ENCODE results near the gene NXPH3. TPM values are rescaled to one million over a fixed set of nuclear protein-coding genes. Genes with fewer than 3 reads are reported as not detected.
"Not testable (repeated sequence)": the region's sequence is repeated elsewhere in the genome, so short reads cannot be mapped to it uniquely, and the experiment has no call there.

Gene NXPH3
- 93.4 and 111 TPM in 2 replicates for total RNA-seq (2014; rRNA removed; shearing (Covaris generic))

DNA sequence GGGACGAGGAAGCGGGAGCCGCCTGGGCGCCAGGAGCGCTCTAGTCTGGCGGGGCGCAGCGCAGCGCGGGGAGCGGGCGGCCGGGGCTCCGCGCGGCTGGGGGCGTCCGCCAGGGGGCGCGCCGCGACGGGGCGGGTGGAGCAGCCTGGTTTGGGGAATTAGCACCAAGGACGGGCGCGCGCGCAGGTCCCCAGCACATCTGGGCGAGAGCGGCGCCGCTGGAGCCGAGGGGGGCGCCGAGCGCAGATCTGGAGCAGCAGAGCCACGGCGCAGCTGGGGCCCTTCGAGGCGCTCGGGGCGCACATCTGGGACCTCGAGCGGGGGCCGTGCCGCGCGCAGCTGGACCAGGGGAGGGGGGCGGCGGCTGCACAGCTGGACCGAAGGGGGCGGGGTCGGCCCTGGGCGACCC lies at the start of gene NXPH3:
TSS of gene NXPH3 (plus strand) at position 193 of the 409 bp plus-strand sequence. CDS start 349 bp downstream, outside the sequence.
- DNase-seq (ENCODE audit: low spot score) = no peak
- in situ Hi-C loops (cut with HindIII; ENCODE audit: low sequenced_read_pairs) = no loop called here

DNA sequence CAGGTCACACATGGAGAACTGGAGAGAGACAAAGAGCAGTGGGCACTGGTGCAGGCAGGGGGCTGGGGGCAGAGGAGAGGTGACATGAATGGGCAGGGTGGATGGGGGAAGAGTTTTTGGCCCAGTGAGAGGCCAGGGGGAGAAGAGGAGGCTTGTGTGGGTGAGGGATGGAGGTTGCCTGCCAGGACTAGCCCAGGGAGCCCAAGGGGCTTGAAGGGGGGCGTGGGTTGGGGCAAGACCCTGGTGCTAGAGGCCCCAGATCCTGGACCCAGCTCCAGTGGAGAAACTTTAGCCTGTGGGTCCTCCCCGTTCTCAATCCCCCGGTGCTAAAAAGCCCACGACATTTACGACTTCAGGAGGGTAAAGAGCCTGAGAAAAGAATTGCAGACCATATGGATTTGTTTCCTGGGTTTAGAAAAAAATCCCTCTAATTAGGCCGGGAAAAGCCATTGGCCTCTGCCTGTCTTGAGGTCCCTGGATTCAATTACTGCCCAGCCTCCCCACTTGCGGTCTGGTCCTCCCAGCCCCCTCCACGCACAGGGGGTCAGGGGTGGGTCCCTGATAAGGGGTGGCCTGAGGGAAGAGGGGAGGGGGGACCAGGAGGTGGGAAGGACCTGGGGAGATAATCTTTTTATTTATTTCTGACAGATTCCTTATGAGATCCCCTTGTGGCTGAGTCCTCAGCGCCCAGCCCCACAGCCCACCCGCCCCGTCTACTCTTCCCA lies 47.6 kb upstream of the NXPH3 start:
- DNase-seq (ENCODE audit: low spot score) = no peak
- in situ Hi-C loops (cut with HindIII; ENCODE audit: low sequenced_read_pairs) = loop anchor here (5.0 kb wide), 1 partner anchor 91 kb away; no protein-coding TSS in a partner anchor

DNA sequence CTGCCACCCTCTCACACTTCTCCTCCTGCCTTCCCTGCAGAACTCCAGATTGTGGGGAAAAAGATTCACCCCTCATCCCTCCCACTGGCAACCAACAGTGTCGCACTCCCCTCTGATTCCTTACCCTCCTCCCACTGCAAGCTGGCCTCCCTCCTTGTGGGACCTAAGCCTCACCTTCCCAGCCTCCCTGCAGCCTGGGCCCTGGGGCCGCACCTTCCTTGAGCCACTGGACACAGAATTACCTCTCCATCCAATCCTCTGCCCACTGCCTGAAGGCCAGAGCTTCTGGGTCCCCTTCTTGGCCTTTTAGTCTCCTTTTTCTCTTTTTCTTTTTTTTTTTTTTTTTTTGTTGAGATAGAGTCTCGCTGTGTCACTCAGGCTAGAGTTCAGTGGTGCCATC lies 46.7 kb upstream of the NXPH3 start:
- in situ Hi-C loops (cut with HindIII; ENCODE audit: low sequenced_read_pairs) = loop anchor here (5.0 kb wide), 1 partner anchor 92 kb away; no protein-coding TSS in a partner anchor
- DNase-seq (ENCODE audit: low spot score) = no peak

DNA sequence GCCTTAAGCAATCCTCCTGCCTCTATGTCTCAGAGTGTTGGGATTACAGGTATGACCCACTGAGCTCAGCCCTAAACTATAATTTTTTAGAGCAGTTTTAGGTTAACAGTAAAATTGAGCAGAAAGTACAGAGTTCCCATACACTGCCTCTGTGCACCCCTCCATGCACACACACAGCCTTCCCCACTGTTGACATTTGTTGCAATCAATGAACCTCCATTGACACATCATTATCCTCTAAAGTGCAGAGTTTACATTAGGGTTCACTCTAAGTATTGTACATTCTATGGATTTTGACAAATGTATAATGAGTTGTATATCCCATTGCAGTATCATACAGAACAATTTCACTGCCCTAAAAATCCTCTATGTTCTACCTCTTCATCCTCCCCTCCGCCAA lies 45.6 kb upstream of the NXPH3 start:
- in situ Hi-C loops (cut with HindIII; ENCODE audit: low sequenced_read_pairs) = no loop called here

DNA sequence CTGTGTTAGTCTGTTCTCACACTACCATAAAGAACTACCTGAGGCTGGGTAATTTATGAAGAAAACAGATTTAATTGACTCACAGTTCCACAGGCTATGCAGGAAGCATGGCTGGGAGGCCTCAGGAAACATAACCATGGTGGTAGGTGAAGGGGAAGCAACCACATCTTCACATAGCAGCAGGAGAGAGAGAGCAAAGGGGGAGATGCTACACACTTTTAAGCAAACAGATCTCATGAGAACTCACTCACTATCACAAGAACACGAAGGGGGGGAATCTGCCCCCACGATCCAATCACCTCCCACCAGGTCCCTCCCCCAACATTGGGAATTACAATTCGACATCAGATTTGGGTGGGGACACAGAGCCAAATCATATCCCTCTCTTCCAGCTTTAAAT lies 31.8 kb upstream of the NXPH3 start:
- no peak for DNase-seq (ENCODE audit: low spot score)
- in situ Hi-C loops (cut with HindIII; ENCODE audit: low sequenced_read_pairs) = no loop called here

More for the DNA sequence above, 45.6 kb upstream of the NXPH3 start:
- no peak for DNase-seq (ENCODE audit: low spot score)

DNA sequence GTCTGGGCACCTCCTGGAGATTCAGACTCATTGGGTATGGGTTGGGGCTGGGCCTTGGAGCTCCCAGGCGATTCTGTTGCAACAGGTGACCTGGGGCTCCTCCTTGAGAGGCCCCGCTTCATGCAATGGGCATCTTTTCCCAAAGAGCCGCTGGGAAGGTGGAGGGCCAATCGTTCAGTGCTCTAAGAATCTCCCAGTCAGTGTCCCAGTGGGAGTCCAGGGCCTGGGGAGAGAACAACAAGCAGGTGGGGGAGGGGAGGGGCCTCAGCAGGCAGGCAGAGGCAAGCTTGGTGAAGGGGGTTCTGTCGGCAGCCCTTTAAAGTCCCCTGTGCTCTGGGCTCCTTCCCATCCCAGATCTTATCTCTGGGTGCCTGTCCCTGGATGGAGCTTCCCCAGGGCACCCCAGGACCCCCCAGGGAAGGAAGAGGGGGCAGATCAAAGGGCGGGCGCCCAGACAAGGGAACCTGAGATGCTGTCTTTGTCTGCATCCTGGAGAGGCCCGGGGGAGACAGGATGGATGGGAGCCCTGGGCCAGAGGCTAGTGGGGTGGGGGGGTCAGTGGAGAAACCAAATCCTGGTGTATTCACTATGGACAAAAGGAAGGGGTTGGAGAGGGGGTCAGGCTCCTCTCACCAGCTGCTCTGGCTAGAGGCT lies 30.5 kb upstream of the NXPH3 start:
- in situ Hi-C loops (cut with HindIII; ENCODE audit: low sequenced_read_pairs) = no loop called here
- no peak for DNase-seq (ENCODE audit: low spot score)

DNA sequence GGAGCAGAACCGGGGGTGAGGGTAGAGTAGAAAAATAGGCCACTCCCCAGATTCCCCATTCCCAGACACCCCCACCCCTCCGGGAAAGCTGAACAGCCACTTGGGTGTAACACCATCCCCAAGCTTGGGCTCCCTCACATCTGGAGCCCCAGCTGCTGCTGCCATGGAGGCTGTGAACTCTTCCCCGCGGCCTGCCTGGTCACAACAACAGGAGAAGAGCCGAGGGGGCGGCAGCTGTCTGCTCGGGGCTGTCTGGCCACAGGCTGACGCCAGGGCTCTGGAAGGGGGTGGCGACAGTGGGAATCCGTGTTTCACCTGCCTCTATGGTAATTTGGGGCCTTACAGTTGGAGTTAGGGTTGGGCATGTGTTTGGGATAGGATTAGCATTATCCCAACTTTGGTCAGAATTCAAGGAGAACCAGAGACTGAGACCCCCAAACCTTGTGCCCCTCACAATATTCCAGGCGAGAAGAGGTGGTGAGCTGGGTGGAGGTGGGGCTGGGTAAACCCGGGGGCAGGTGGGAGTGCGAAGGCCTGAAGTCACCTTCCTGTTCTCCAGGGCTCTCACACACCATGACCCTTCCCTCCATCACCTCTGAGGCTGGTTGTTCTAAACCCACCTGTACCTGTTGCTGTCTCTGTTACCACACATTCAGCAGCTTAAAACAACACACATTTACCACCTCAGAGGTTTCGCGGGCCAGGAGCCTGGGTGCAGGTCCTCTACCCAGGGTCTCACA lies 29.7 kb upstream of the NXPH3 start:
- in situ Hi-C loops (cut with HindIII; ENCODE audit: low sequenced_read_pairs) = no loop called here
- no peak for DNase-seq (ENCODE audit: low spot score)

DNA sequence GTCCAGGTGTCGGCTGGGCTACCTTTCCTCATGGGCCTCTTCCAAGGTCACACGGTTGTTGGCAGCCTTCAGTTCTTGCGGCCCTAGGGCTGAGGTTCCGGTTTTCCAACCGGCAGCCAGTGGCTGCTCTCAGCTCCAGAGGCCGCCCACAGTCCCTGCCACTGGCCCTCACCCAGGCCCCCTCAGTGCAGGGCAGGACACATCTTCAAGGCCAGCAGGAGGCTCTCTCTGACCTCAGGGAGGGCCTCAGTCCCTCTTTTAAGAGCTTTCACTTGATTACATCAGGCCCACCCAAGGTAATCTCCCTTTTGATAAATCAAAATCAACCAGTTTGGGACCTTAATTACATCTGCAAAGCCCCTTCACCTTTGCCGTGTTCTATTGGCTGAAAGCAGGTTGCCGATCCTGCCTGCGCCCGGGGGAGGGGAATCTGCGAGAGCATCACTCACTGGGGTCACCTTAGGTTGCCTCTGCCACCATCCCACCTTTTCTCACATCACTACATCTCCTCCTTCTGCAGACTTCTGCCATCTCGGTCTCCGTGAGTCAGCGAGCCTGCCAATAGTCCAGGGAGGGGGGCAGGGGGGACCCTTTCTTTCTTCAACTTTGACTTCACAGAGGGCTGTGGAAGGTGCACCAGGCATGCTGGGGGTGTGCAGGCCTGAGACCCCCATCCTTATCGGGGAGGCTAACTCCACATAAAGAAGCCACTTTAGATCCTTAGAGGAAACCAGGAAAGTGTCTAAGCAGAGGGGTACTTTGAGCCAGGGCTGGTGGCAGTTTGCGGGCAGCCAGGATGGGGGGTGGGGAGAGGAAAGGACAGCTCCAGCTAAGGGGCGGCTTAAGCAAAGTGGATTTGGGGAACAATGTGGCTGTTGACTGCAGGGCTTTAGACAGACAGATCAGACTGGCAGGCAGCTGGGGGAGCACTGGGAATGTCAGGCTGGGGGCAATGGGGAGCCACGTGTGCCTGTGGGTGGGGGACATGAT lies 28.8 kb upstream of the NXPH3 start:
- in situ Hi-C loops (cut with HindIII; ENCODE audit: low sequenced_read_pairs) = no loop called here
- no peak for DNase-seq (ENCODE audit: low spot score)

DNA sequence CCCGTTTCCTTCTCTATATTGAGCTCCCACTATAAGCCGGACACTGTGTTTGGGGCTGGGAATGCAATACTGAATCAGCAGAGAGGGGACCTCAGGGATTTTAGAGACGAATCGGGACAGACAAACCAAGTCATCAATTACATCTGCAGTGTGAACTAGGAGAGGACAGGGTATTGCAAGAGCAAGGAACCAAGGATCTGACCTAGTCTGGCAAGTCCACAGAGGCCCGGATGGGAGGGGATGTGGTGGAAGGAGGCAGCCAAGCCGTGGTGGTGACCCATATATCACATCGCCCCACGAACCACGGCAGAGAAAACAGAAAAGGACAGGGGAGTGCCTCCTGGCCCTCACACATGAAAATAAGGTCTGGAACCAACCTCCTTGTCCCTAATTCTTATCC lies 28.1 kb upstream of the NXPH3 start:
- no peak for DNase-seq (ENCODE audit: low spot score)
- in situ Hi-C loops (cut with HindIII; ENCODE audit: low sequenced_read_pairs) = no loop called here

DNA sequence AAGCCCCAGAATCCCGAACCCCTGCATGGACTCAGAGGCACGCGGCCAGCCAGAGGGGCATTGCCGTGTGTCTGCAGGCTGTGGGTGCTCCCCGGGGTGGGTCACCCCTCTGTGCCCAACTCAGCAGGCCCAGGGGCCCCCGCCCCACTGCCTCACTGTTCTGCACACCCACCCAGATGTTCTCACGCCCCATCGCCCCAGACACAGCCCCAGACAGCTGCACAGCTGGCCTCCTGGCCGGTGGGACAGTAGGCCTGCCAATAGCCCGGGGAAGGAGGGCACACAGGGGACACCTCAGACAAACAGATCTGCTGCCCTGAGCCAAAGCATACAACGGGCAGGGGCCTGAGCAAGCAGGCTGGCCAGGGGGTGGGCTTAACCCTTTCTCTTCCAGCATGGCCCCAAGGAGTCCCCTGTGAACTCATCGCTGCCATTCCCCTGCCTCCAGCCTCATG lies 27.6 kb upstream of the NXPH3 start:
- no peak for DNase-seq (ENCODE audit: low spot score)
- in situ Hi-C loops (cut with HindIII; ENCODE audit: low sequenced_read_pairs) = no loop called here

DNA sequence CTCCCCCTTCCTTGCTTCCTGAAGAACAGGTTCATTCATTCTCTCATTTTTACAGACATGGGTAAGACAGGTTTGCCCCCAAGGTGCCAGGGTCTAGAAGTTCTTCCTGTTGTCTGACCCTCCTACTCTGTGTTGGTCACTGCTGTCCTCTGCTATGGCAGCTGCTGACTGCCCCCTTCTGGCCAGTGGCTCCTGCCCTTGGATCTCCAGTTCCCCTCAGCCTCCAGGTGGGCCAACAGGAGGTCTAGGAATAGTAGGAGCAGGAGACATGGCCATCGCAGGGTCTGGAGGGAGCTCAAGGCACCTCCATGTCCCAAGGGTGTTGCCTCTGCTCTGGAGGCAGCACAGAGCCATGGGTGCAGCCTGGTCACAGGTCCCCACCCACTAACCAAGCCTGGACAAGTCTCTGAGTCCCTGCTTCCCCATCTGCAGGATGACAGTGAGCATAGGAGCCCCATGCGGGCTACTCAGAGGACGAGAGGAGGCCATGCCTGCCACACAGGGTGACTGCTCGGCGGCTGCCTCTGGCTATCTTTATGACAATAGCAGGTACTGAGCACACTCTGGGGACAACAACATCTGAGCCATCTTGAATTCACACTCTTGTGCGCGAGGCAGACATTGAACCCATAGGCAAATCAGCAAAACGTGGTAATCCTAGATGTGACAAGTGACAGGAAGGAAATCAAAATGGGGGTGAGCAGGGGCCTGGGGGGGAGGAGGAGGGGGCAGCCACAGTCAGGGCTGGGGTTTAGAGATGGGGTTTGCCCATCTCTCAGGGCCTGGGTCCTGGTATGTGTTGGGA lies 27.0 kb upstream of the NXPH3 start:
- in situ Hi-C loops (cut with HindIII; ENCODE audit: low sequenced_read_pairs) = no loop called here
- peak; percentile 25 for DNase-seq (ENCODE audit: low spot score)

DNA sequence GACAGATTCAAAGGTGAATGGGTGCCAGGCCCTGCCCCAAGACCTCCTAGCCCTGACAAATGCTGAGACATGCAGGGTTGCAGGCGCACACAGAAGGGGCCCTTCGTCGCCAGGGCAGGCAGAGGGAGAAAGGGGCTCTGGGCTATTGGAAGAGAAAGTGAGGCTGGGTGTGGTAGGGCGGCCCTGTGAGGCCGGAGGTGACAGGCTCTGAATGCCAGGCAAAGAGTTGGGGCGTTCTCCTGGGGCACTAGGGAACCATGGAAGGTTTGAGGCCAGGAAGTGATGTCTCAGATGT lies 26.4 kb upstream of the NXPH3 start:
- in situ Hi-C loops (cut with HindIII; ENCODE audit: low sequenced_read_pairs) = no loop called here
- DNase-seq (ENCODE audit: low spot score) = no peak

DNA sequence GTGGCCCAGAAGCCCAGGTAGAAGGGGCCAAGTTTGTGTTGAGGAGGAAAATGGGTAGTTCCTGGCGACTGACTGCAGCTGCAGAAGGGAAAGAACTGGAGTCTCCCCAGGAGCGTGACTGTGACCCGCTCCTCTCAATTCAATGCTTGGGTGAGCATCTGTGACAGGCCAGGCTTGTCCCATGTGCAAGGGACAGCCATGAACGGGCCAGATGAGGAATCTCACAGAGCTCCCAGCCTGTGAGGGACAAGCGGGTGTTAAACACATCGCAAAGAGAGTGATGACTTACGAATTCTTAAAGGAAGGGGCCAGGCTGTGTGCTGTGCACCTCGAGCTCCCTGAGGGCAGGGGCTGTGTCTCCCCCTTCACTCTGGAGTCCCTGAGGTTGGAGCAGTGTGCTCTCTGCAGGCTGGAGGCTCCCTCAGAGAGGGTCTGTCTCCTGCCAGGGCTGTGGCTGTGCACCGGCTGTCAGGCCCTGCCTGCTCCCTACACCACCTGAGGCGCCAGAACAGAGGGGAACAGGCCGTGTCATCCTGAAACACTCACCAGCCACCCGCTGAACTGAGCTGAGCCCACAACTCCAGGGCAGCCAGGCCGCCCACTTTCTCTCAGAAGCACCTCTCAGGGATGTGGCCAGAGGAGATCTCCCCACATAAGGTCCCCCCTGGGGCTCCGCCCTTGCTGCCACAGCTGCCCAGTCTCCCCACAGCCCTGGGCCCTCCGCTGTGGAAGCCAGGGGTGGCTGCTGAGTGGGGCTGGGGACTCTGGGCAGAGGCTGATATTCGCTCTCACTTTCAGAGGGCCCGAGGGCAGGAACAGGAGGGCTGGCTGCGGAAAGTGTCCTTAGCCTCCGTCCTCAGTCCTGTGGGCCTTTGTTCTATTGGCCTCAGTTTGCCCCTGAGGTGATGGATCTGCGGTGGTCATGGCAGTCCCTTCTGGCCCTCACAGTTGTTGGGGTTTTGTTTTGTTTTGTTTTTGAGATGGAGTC lies 25.7 kb upstream of the NXPH3 start:
- DNase-seq (ENCODE audit: low spot score) = no peak
- in situ Hi-C loops (cut with HindIII; ENCODE audit: low sequenced_read_pairs) = no loop called here

DNA sequence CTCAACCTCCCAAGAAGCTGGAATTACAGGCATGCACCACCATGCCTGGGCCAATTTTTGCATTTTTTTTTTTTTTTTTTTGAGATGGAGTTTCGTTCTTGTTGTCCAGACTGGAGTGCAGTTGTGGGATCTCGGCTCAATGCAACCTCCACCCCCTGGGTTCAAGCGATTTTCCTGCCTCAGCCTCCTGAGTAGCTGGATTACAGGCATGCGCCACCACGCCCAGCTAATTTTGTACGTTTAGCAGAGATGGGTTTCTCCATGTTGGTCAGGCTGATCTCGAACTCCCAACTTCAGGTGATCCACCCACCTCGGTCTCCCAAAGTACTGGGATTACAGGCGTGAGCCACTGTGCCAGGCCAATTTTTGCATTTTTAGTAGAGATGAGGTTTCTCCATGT lies 24.9 kb upstream of the NXPH3 start:
- DNase-seq (ENCODE audit: low spot score); in situ Hi-C loops (cut with HindIII; ENCODE audit: low sequenced_read_pairs): not testable (repeated sequence)

DNA sequence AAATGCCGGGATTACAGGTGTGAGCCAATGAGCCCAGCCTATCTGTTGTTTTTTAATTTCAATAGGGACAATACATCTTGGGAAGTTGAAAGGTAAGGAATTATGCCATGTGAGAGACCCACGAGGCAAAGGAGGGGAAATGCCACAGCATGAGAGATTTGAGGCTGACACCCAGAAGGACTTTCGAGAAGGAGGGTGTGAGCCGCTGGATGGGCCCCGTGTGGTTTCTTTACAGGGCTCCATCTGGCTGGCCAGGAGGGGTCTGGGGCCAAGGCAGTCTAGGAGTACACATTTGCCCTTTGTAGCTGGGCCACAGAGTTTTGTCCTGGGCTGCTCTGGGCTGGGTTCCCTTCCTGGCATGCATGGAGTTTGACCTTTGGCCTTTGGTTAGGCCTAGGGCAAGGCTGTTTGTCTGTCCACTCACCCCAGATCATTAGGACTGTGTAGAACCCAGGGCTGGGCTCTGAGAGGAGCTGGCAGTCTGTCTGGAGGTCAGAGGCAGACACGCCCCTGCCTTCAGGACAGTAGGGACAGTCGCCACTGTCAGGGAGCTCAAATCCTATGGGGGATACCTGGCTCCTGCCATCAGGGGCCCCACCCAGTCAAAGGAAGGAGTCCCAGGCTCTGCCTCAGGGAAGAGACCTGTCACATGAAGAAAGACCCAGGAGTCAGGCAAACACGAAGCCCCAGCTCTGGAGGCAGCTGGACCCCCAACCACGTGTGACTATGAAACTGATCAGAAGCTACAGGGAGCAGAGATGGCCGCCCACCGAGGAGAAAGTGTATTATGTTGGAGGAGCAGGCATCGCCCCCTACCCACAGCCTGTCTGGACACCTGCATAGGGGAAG lies 24.2 kb upstream of the NXPH3 start:
- no peak for DNase-seq (ENCODE audit: low spot score)
- in situ Hi-C loops (cut with HindIII; ENCODE audit: low sequenced_read_pairs) = no loop called here

DNA sequence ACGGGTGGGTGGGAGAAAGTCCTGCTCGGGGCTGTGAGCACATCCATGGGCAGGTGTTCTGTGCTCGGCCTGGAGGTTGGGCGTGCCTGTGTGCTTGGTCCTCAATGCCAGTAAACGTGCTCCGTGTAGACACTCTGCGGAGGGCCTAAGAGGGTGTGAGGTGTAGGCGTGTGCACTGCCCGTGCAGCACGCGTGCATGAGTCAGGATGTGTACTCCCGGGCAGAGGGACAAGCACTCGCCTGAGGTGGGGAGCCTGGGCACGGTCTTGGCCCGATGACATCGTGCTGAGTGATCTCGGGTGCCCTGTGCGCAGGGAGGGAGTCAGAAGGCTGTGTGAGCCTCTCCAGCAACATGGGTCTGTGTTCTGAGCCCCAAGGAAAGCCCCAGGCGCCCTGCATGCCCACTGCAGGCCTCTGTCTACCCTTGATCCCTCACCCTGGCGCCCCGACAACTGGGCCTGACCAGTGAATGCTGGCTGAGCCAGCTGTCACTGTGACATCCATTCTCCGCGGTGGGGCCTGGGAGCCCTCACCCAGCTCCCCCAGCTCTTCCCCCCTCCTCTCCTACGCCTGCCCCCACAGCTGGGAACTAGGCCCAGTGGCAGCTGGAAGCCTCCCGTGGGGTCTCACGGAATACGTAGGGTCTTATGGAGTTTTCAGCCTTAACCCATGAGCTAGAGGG lies 23.5 kb upstream of the NXPH3 start:
- no peak for DNase-seq (ENCODE audit: low spot score)
- in situ Hi-C loops (cut with HindIII; ENCODE audit: low sequenced_read_pairs) = no loop called here

Measured in G401 (cell line).